ENCODE data around the gene ARHGEF26.

ARHGEF26 gene

GRCh38 chr3:154218728-154219127, 97.5 kb downstream of the ARHGEF26 start:
- no peak for DNase-seq

GRCh38 chr3:154220462-154220861, 99.3 kb downstream of the ARHGEF26 start:
- DNase-seq, result no peak

- no peak for DNase-seq
Measured at GRCh38 chr3:154223519-154223918, 102.3 kb downstream of the ARHGEF26 start.

- DNase-seq, result no peak
Measured at GRCh38 chr3:154224366-154224765, 103.2 kb downstream of the ARHGEF26 start.

- DNase-seq, result no peak
Measured at GRCh38 chr3:154224866-154225265, 103.7 kb downstream of the ARHGEF26 start.

- no peak for DNase-seq
Measured at GRCh38 chr3:154225536-154225935, 104.3 kb downstream of the ARHGEF26 start.

GRCh38 chr3:154227531-154227930, 106.3 kb downstream of the ARHGEF26 start:
- DNase-seq, result no peak

GRCh38 chr3:154228561-154229216, 107.5 kb downstream of the ARHGEF26 start:
- no peak for DNase-seq

- DNase-seq, result no peak
Measured at GRCh38 chr3:154229217-154229590, 108.0 kb downstream of the ARHGEF26 start.

- no peak for DNase-seq
Measured at GRCh38 chr3:154235330-154235729, 114.1 kb downstream of the ARHGEF26 start.

GRCh38 chr3:154236331-154236730, 115.1 kb downstream of the ARHGEF26 start:
- DNase-seq, result no peak

- no peak for DNase-seq
Measured at GRCh38 chr3:154240235-154240634, 119.0 kb downstream of the ARHGEF26 start.

- no peak for DNase-seq
Measured at GRCh38 chr3:154241496-154241895, 120.3 kb downstream of the ARHGEF26 start.

GRCh38 chr3:154242766-154243165, 121.6 kb downstream of the ARHGEF26 start:
- no peak for DNase-seq

GRCh38 chr3:154243353-154243752, 122.2 kb downstream of the ARHGEF26 start:
- DNase-seq, result no peak

- no peak for DNase-seq
Measured at GRCh38 chr3:154244644-154245043, 123.5 kb downstream of the ARHGEF26 start.

- no peak for DNase-seq
Measured at GRCh38 chr3:154247806-154248415, 126.7 kb downstream of the ARHGEF26 start.

GRCh38 chr3:154250291-154250690, 129.1 kb downstream of the ARHGEF26 start:
- no peak for DNase-seq

GRCh38 chr3:154251610-154252009, 130.4 kb downstream of the ARHGEF26 start:
- DNase-seq, result no peak

- peak; percentile 20 for DNase-seq
Measured at GRCh38 chr3:154252759-154253638, 131.8 kb downstream of the ARHGEF26 start.

- no peak for DNase-seq
Measured at GRCh38 chr3:154254527-154254926, 133.3 kb downstream of the ARHGEF26 start.

GRCh38 chr3:154273381-154273780, 152.2 kb downstream of the ARHGEF26 start:
- no peak for DNase-seq

- DNase-seq, result no peak
Measured at GRCh38 chr3:154274348-154274747, 153.2 kb downstream of the ARHGEF26 start.

GRCh38 chr3:154275292-154275691, 154.1 kb downstream of the ARHGEF26 start:
- no peak for DNase-seq

Data from DMS79 treated with DMSO at 0.1 percent for 48 hours (cell line).